HG03558 (cell line): ENCODE measurements around the gene HNRNPUL1.
"Not testable (repeated sequence)": the region's sequence is repeated elsewhere in the genome, so short reads cannot be mapped to it uniquely, and the experiment has no call there.

Experiments used
- ATAC-seq: cut with Tn5 transposase; IDR thresholded peaks from one replicate; pipeline ENCODE4 v1.9.1; 2021; ENCODE audit warnings: moderate number of reproducible peaks; ENCODE audit not compliant: unreplicated experiment; ENCODE audit errors: extremely low read depth

Gene HNRNPUL1

GRCh38 chr19:41263850-41264580 is at the start of gene HNRNPUL1:
HNRNPUL1 (plus strand) TSS chr19:41264372; CDS start chr19:41264504, 132 bp downstream.
- ATAC-seq = peak; percentile 57

GRCh38 chr19:41217741-41218140 is 46.4 kb upstream of the HNRNPUL1 start:
- no peak for ATAC-seq

- no peak for ATAC-seq
Observed at GRCh38 chr19:41218249-41218614, 45.9 kb upstream of the HNRNPUL1 start.

GRCh38 chr19:41218615-41219507 is 45.3 kb upstream of the HNRNPUL1 start, which contains the start of gene AXL:
AXL (plus strand) TSS chr19:41219223; CDS start chr19:41219393, 170 bp downstream.
- no peak for ATAC-seq

- no peak for ATAC-seq
Observed at GRCh38 chr19:41219924-41220567, 44.1 kb upstream of the HNRNPUL1 start.

- ATAC-seq = no peak
Observed at GRCh38 chr19:41220811-41221210, 43.4 kb upstream of the HNRNPUL1 start.

GRCh38 chr19:41221514-41222205 is 42.5 kb upstream of the HNRNPUL1 start:
- ATAC-seq = no peak

- ATAC-seq = no peak
Observed at GRCh38 chr19:41222240-41222639, 41.9 kb upstream of the HNRNPUL1 start.

GRCh38 chr19:41223431-41224234 is 40.5 kb upstream of the HNRNPUL1 start:
- ATAC-seq = no peak

GRCh38 chr19:41224632-41225031 is 39.5 kb upstream of the HNRNPUL1 start:
- no peak for ATAC-seq

- no peak for ATAC-seq
Observed at GRCh38 chr19:41225238-41226052, 38.7 kb upstream of the HNRNPUL1 start.

- ATAC-seq = no peak
Observed at GRCh38 chr19:41226053-41226873, 37.9 kb upstream of the HNRNPUL1 start.

GRCh38 chr19:41226874-41227390 is 37.2 kb upstream of the HNRNPUL1 start:
- no peak for ATAC-seq

- ATAC-seq = no peak
Observed at GRCh38 chr19:41228486-41228885, 35.7 kb upstream of the HNRNPUL1 start.

GRCh38 chr19:41229338-41229737 is 34.8 kb upstream of the HNRNPUL1 start:
- ATAC-seq = not testable (repeated sequence)

- no peak for ATAC-seq
Observed at GRCh38 chr19:41230067-41230857, 33.9 kb upstream of the HNRNPUL1 start.

- ATAC-seq = no peak
Observed at GRCh38 chr19:41232686-41233085, 31.5 kb upstream of the HNRNPUL1 start.
